GM12873 (cell line): ENCODE measurements around the gene MS4A15.
A peak's percentile ranks its signal among the peaks of the same experiment; 100 is the strongest.

ENCODE experiments used
- TF ChIP-seq, protein P1 (sequence below): IDR thresholded peaks from 2 replicates; pipeline ENCODE4 v1.5.1; 2012; ENCODE audit warnings: low read depth, mild to moderate bottlenecking, moderate library complexity, low read length, control low read depth; ENCODE audit not compliant: insufficient read depth; ENCODE audit errors: missing control alignments

Gene MS4A15

GRCh38 chr11:60756307-60757032, at the start of gene MS4A15:
Gene MS4A15 (plus strand): TSS chr11:60756867. CDS start chr11:60763734, 6,867 bp downstream.
- TF ChIP-seq, protein P1, sequence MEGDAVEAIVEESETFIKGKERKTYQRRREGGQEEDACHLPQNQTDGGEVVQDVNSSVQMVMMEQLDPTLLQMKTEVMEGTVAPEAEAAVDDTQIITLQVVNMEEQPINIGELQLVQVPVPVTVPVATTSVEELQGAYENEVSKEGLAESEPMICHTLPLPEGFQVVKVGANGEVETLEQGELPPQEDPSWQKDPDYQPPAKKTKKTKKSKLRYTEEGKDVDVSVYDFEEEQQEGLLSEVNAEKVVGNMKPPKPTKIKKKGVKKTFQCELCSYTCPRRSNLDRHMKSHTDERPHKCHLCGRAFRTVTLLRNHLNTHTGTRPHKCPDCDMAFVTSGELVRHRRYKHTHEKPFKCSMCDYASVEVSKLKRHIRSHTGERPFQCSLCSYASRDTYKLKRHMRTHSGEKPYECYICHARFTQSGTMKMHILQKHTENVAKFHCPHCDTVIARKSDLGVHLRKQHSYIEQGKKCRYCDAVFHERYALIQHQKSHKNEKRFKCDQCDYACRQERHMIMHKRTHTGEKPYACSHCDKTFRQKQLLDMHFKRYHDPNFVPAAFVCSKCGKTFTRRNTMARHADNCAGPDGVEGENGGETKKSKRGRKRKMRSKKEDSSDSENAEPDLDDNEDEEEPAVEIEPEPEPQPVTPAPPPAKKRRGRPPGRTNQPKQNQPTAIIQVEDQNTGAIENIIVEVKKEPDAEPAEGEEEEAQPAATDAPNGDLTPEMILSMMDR = peak; percentile 62

GRCh38 chr11:60706931-60707330, 49.7 kb upstream of the MS4A15 start:
- TF ChIP-seq, protein P1 = no peak

DNA sequence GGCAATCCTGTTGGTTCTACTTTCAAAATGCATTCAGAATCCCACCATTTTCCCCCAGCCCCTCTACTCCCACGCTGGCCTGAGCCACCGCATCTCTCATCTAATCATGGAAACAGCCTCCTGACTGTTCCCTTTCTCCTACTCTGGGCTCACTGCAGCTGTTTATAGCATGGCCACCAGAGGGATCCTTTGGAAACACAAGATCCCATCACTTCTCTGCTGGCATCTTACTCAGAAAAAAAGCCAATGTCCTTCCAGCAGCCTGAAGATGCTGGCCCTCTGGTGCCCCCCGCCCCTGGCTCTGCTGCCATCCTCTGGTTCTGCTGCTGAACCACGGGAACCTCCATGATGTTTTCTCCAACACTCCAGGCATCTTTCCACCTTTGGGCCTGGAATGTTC, 46.2 kb upstream of the MS4A15 start:
- TF ChIP-seq, protein P1 = peak; percentile 10

DNA sequence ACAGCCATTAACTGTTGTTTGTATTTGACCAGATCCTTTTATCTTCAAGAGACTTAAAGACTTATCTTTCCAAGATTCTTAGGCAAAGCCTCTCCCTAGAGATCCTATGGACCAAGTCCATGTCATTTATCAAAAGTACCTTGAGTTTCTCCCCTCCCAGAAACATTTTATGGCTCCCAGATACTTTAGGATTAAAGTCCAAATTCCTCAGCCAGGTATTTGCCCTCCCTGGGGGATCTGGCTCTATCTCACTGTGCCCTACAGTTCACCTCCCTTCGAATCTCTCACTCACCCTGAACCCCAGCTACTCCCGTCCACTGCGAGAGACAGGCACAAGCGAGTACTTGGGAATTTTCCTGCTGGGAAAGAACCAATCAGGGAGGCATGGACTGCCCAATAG, 45.4 kb upstream of the MS4A15 start:
- TF ChIP-seq, protein P1 = no peak

GRCh38 chr11:60717956-60718355, 38.7 kb upstream of the MS4A15 start:
- TF ChIP-seq, protein P1 = no peak

GRCh38 chr11:60718524-60719316, 37.9 kb upstream of the MS4A15 start:
- TF ChIP-seq, protein P1 = no peak

DNA sequence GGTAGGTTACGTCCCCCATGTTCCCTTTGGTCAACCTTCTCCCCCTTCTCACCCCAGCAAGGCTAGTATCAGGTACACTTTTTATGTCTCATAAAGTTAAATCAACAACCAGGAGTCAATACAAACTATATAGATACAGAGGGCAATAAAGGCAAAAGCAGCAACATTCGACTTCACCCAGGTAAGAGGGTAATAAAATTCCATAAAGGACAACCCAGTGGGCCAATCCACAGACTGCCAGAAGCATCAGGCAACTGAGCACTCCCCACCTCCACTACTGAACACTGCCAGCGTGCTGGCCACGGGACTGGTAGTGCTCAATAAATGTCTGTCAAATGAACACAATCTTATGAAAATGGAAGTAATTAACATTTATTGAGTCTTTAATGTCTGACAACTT, 37.3 kb upstream of the MS4A15 start:
- TF ChIP-seq, protein P1 = no peak
